Hematopoietic multipotent progenitor cell treated with erythropoietin and hydrocortisone succinate and interleukin-3 and kit ligand, for 6 days (in vitro differentiated cells): ENCODE measurements around the gene SDHAF1.
A peak's percentile ranks its signal among the peaks of the same experiment; 100 is the strongest.

ENCODE experiments used
- DNase-seq: peaks from one replicate; pipeline ENCODE4 v3.0.0-alpha.2; 2015

The SDHAF1 gene

DNA sequence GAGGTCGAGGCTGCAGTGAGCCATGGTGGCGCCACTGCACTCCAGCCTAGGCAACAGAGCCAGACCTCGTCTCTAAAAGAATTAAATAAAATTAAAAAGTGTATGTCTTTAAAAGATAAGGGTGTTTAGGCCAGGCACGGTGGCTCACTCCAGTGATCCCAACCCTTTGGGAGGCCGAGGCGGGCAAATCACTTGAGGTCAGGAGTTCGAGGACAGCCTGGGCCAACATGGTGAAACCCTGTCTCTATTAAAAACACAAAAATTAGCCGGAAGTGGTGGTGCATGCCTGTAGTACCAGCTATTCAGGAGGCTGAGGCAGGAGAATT, 7.5 kb upstream of the SDHAF1 start:
- DNase-seq: no peak

DNA sequence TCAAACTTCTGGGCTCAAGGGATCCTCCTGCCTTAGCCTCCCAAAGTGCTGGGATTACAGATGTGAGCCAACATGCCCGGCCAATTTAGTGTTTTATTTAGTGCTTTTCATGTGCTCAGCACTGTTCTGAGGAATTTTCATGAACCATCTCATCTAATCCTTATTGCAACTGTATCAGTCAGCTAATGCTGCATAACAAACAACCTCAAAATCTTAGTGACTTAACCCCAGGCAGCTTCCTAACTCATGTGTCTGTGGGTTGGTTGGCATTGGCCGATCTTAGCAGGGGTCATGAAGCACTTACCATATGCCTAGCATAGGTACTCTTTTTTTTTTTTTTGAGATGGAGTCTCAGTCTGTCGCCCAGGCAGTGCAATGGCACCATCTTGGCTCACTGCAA, 6.2 kb upstream of the SDHAF1 start:
- no peak for DNase-seq

DNA sequence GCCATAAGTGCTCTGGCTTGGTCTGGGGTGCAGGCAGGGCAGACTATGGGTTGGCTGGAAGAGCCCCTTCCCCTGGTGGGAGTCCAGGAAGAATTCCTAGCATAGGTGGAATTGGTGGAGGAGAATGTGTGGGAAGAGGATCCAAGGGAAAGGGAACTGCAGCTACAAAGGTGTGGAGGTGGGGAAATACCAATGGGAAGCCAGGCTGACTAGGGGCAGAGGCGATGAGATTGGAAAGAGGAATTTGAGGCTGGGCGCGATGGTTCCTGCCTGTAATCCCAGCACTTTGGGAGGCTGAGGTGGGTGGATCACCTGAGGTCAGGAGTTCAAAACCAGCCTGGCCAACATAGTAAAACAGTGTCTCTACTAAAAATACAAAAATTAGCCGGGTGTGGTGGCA, 4.8 kb upstream of the SDHAF1 start:
- DNase-seq: no peak

DNA sequence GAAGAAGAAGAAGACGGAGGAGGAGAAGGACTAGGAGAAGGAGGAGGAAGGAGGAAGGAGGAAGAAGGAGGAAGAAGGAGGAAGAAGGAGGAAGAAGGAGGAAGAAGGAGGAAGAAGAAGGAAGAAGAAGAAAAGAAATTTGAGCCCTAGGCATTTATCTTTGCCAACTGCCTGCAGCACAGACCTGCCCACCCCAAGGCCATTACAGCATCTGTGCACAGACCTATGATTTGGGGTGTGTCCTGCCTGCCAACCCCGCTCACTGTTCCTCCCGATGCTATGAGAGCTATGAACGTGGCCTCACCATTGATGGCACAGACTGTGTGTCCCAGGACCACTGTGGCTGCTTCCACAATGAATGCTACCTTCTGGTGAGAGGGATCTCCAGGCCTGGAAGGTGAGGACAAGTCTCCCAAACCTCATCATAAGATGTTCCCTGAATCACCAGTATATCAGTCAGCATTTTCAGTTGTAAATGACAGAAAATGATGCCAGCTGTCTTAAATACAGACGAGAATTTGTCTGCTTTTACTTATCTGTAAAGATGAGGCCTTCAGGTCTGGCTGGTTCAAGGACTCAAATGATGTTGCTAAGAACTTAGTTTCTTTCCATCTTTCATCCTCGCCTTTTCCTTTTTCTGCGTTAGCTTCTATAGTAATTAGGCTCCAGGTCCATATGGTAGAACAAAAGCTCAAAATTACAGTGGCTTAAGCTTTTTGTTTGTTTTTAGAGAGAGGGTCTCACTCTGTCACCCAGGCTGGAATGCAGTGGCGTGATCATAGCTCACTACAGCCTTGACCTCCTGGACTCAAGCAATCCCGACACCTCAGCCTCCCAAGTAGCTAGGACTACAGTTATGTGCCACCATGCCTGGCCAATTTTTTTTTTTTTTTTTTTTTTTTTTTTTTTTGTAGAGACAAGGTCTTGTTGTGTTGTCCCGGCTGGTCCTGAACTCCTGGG, 3.9 kb upstream of the SDHAF1 start:
- DNase-seq: no peak

DNA sequence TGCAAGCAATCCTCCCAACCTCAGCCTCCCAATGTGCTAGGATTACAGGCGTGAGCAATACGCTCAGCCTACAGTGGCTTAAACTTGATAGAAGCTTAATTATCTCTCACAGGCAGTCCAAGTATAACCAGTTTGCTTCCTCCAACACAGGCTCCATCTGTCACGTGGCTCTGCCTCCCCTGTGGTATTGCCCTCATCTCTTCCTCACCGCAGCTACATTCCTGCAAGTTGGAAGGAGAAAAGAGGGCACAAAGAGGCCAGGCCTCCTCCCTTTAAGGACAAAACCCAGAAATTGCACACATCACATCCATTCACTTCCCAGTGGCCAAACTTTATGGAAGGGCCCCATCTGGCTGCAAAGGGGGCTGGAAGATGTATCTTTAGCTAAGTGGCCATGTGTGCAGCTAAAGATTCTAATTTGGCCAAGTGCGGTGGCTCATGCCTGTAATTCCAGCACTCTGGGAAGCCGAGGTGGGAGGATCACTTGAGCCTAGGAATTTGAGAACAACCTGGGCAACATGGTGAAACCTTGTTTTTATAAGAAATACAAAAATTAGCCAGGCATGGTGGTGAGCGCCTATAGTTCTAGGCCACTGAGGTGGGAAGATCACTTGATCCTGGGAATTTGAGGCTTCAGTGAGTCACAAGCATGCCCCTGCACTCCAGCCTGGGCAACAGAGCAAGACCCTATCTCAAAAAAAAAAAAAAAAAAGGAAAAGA, 3.1 kb upstream of the SDHAF1 start:
- DNase-seq: no peak

DNA sequence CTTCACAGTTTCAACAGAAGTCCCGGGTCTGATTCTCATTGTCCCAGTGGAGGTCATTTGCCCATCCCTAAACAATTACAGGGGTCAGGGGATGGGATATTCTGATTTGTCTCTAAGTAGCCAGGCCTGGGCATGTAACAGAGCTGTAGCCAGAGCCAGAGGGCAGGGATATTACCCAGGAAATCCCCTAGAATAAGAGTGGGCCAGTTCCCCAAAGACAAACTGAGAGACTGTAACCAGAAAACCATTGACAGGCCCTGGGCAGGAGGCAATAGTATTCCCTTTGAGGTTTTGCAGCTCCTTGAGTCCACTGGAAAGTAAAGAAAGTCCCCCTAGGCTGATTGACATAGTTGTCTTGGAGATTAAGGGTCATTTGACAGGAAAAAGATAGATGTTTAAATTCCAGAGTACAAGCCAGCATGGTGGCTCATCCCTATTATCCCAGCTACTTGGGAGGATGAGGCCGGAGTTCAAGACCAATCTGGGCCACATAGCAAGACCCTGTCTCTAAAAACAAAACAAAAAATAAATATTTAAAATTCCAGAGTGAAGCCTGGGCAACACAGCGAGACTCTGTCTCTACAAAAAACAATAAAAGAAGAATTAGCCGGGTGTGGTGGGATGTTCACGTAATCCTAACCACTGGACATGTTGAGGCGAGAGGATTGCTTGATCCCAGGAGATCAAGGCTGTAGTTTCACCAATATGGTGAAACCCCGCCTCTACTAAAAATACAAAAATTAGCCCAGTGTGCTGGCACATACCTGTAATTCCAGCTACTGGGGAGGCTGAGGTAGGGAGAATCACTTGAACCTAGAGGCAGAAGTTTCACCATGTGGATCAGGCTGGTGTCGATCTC, 1.9 kb upstream of the SDHAF1 start:
- no peak for DNase-seq

DNA sequence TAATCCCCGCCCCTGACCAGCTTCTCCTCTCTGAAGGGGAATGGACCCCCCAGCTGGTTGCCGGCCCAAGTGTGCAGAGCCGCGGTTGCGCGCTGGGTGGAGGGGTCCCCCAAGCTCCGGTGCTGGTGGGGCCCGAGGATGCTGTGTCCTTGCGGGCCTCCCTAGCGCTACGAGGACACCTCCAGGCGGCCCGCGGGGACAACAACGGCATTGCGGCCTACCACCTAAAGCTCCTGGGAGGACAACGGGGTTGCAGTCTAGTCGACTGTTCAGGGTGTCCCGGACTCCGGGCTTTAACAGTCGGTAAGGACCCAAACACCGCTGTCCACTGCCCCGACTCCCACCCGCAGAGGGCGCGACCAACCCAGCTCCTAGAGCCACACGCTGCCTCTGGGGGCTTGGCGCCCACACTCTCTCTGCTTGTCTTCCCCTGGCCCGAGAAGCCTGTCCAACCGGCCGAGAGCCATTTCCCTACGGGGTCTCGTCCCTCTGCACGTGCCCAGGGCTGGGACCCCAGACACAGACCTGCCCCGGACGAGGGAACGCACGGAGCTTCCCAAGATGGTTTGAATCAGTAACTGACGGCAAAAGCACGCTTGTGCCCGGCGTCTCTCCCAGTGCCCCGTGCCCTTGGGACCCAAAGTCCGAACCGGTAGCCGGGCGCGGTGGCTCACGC, 927 bp upstream of the SDHAF1 start:
- peak; percentile 53 for DNase-seq

DNA sequence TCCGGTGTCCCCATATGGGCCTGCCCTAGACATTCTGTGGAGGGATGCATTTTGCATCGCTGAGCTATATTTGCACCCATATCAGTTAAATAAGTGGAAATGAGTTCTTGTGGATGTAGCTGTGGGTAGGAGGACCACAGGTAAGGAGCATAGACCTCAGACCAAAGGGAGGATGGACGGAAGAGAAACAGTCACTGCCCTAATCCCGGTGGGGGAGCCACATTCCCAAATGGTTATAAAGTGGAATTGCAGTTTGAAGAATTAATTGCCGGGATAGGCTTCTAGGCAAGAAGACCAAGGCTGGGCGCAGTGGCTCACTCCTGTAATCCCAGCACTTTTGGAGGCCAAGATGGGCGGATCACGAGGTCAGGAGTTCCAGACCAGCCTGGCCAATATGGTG, 1.8 kb downstream of the SDHAF1 start:
- no peak for DNase-seq

DNA sequence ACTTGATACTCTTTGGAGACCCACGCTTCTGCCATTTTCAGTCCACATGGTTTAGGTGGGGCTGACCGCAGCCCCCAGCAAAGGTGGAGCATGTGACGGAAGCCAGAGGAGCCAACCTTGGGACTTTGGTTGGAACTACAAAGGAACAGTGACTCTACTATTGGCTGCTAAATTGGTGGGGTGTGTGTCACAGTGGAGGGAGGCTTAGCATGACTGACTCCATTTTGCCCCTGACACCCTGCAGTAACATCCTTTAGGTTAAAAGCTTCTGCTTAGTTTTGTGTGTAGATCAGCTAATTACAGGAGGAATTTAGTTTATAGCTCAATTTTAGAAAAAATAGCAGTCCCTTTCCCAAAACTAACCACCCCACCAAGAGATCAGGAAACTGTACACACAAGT, 6.6 kb downstream of the SDHAF1 start:
- no peak for DNase-seq

DNA sequence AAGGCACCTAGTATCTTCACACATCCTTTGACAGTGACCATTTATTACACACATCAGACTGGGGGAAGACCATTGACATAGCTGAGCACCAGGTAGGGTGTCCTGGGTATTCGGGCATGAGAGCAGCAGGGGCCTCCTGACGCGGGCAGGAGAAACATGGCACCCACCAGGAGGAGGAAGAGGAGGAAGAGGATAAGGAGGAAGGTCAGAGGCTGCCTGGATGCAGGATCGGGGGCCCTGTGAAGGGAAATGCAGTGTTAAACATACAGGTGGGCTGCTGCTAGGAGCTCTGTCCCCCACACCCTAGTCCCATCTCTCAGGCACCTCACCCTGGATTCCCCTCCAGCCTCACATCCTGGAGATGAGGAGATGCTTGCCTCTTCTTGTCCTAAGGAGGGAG, 8.3 kb downstream of the SDHAF1 start:
- DNase-seq: no peak

DNA sequence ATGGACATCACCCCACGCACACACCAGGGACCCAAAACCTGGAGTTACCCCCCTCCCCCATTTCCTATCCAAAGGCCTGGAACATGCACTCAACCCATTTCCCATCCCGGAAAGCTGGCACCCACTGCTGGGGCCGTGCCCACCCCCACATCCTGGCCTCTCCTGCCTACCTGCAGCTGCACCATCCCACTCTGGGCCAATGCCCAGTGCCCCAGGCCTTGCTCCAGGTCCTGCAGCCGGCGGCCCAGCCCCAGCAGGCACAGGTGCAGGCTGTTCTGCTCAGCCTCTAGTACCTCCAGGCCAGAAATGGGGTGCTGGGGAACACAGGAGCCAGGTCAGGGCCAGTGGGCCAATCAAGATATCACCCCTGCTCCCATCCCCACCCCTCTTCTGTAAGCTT, 12.0 kb downstream of the SDHAF1 start:
- DNase-seq: no peak

DNA sequence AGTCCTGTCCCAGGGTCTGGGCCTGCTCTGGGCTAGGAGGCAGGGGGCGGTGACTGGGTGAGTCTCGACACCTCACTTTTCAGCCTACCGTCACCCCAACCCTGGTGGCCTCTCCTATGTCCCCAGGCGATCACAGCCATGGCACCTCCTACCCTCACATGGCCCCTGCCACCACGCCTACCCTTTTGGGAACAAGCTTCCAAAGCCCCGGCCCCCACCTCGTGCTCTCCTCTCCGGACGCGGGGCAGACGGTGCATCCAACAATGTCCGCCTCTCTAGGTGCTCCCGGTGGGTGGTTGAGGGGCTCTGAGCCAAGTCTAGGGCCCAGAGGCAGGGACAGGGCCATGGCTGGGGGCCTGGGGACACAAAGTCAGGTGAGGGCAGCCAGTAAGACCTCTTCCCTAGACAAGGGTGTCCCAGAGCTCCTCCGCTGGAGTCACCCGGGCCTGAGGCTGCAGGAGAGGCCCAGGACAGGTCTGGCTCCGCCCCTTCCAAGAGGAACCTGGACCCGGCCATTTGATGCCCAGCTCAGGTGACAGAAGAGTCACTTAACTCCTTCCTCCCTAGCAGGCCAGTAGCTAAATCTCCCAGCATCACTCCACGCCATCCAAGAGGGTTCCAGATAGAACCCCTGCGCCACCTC, 13.5 kb downstream of the SDHAF1 start, which contains the start of gene SYNE4:
TSS of gene SYNE4 (minus strand) at position 478 of the 643 bp plus-strand sequence. CDS start at position 346, 132 bp downstream.
- no peak for DNase-seq

DNA sequence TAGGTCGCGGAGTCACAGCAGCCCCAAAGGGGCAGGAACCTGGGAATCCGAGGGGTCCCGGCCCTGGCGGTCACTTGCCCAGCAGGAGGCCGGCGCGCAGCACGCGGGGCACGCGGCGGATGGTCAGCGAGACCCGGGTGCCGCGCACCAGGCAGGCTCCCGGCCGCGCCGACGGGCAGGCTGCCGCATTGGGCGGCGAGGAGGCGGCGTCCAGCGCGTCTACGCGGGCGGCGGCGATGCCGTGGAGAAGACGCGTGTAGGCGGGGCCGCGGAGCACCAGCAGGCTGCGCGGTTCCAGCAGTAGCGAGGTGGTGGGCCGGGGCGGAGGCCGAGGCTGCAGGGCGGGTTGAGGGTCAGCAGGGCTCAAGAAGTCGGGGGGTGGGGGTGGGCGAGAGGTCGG, 14.2 kb downstream of the SDHAF1 start:
- peak; percentile 74 for DNase-seq

DNA sequence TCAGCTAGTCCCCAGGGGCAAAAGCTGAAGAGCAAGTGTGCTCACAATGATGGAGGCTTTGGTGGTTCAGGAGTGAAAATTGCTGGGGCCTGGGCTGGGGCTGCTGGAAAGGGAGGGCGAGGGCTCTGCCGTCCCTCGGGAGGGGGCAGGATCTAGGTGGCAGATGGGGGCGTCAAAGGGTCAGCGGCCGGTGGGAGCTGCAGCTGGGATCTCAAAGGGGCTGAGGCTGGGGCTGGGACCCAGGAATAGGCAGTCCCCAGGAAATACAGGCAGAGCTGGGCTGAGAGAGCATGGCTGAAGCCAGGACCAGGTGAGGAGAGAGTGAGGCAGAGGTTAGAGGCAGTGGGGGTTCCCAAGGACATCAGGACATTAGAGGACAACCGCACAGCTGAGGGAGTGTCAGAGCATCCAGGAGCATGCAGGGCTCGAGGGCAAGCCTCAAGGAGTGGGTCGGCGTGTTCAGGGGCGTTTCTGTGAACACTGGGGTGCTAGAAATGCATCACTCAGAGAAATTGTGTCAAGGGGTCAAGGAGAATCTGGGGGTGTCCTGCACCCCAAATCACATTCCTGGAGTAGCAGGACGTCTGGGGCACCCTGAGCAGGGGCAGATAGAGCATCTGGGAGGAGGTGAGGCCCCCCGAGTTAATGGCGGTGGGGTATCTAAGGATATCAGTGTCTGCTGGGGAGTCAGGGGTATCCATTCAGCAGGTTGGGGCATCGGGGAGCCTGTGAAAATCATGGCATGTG, 14.8 kb downstream of the SDHAF1 start:
- no peak for DNase-seq

DNA sequence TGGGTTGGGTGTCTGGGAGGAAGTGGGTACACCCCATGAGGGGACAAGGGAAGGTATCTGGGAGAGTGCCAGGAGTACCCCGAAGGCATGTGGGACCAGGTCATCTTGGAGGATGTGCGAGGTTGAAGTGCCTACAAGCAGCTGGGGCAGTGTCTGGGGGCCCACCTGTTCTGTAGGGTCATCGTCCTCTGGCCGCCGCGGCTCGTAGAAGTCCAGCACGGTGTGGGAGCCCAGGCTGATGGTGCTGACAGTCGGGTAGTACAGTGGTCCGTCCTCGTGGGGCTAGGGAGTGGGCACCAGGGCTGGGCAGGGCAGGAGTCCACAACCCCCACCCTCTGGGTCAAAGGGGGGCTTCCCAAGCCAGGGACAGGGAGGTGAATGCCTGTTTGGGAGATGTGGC, 15.4 kb downstream of the SDHAF1 start:
- DNase-seq: no peak

DNA sequence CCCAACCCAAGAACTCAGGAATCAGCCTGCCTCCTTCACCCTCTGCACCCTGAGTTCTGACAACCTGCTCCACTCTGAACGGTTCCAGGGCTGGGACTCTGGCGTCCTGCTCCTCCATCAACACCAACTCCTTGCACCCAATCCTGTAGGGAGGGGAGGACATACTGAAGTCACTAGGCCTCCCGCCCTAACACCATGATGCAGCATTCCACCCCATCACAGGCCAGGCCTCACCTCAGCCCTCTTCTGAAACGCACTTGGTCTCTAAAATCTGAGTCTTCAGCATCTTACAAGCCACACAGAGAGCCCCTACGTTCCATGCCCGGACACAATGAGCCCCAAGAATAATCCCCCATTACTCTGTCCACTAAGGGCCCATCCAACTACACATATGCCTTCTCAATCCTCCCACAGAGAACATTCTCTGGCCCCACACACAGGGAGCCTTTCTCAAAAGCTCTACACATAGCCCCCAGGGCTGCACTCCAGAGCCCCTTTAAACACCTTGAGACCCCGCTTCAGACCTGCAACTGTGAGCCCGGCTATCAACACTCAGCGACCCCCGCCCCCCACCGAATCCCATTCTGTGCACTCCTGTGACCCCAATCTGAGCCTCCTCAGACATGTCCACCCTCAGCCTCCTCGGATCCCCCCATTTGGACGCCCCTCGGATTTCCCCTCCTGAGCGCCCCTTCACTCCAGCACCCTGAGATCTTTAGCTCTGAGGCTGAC, 18.5 kb downstream of the SDHAF1 start:
- peak; percentile 33 for DNase-seq

DNA sequence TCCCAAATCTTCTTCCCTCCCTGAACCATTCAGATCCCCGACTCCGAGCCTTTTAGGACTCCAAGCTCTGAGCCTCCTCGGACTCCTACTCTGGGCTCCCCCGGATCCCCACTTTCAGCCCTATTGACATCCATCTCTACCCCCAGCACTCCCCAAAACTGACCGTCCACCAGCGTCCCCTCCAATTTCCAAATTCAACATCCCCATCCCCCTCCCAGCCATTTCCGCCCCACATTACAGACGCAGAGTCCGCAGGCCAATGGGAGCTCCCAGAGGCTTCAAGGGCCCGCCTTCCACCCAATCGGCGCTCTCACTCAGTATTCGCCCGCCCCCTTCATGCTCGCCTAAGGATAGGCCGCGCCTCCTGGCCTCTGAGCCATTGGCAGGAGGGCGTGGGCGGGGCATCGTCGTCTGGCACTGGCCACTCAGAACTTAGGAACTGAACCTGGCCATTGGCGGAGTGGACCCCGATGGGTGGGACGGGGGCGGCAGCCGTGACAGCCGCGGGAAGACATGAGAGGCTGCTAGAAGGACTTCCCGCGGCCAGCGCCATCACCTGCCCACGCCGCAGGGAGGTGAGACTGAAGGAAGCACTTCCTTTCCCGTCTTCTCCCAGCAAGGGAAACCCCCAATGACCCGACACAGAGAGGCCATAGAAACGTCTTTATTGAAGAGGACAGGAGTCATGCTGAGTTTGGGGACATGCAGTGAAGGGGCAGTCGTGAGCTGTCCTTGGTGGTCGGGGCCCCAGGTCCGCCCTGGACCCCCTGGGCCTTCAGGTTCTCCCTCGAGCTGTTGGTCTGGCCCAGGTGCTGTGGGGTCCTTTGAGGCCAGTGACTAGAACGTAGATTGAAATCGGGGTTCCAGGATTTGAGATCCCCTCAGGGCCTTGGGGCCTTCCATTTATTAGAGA, 19.3 kb downstream of the SDHAF1 start, which contains the start of gene ALKBH6:
TSS of gene ALKBH6 (minus strand) at position 202 of the 913 bp plus-strand sequence. CDS start 816 bp downstream, outside the sequence.
- peak; percentile 100 for DNase-seq

DNA sequence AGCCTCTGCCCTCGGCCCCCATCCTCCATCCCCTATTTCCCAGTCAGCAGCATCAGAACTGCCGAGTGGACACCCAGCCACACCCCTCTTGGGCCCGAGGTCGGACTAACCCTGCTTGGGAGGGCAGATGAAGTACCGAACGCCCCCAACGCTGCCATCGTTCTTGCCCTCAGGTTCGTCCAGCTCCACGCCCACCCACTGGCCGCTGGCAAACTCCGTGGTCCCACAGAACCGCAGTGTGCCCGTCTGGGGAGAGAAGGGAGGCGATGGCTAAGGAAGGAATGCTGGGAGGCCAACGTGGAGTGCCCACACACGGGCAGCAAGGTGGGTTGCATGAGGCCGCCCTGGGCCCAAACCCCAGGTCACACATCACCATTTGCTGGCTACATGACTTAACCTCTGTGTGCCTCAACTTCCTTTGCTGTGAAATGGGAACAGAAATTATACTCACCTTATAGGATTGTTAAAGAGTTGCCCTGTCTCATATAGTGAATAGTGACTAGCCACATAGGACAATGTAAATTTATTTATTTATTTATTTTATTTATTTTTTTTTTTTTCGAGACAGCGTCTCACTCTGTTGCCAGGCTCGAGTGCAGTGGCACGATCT, 24.2 kb downstream of the SDHAF1 start:
- no peak for DNase-seq

DNA sequence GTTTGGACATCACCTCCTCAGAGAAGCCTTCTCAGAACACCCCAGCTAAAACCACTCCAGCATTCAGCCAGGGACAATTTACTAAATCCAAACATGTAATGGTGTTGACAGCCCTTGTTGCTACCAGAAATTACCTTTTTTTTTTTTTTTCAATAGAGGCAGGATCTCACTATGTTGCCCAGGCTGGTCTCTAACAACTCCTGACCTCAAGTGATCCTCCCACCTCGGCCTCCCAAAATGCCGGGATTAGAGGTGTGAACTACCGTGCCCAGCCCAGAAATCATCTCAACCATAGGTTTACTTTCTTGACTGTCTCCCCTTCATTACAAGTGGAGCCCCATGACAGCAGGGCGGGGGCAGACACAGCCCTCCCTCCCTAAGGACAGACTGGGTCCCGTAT, 28.4 kb downstream of the SDHAF1 start:
- no peak for DNase-seq
